Liver (tissue), 9 donors: ENCODE results near the gene KIAA1217. TPM values are rescaled to one million over a fixed set of nuclear protein-coding genes. Genes with fewer than 3 reads are reported as not detected.

Experiments
- DNase-seq: peaks from one replicate; pipeline ENCODE4 v3.0.0-alpha.2; 2017; ENCODE audit warnings: low spot score
- H3K27ac ChIP-seq, 2 donors: one replicate each; pipeline ENCODE4 v1.7.0; 2013; ENCODE audit warnings: inconsistent platforms in 2 of 2, low read length in 2 of 2, control low read depth in 1 of 2, low read depth in 1 of 2, mild to moderate bottlenecking in 1 of 2
- H3K27me3 ChIP-seq, 4 donors: one replicate each; pipeline versions ENCODE4 v1.6.1 to v1.7.0; 2013; ENCODE audit warnings: low read length in 3 of 4, inconsistent platforms in 1 of 4, mild to moderate bottlenecking in 1 of 4, moderate library complexity in 1 of 4; ENCODE audit not compliant: control insufficient read depth in 4 of 4, insufficient read depth in 4 of 4
- H3K36me3 ChIP-seq, 4 donors: one replicate each; pipeline versions ENCODE4 v1.6.1 to v1.7.0; 2013; ENCODE audit warnings: low read length in 3 of 4, mild to moderate bottlenecking in 3 of 4, low read depth in 1 of 4, moderate library complexity in 1 of 4; ENCODE audit not compliant: control insufficient read depth in 4 of 4, insufficient read depth in 3 of 4
- H3K4me1 ChIP-seq, 4 donors: one replicate each; pipeline versions ENCODE4 v1.6.1 to v1.7.0; 2013; ENCODE audit warnings: low read length in 3 of 4, mild to moderate bottlenecking in 3 of 4, moderate library complexity in 1 of 4; ENCODE audit not compliant: control insufficient read depth in 4 of 4, insufficient read depth in 4 of 4
- H3K4me3 ChIP-seq, 3 donors: one replicate each; pipeline versions ENCODE4 v1.6.1 to v1.7.0; 2013; ENCODE audit warnings: low read length in 3 of 3, control low read depth in 1 of 3, low read depth in 1 of 3, mild to moderate bottlenecking in 1 of 3
- H3K9ac ChIP-seq, 2 donors: one replicate each; pipeline ENCODE4 v1.7.0; 2013; ENCODE audit warnings: low read length in 2 of 2, mild to moderate bottlenecking in 2 of 2, moderate library complexity in 2 of 2, control low read depth in 1 of 2, low read depth in 1 of 2
- H3K9me3 ChIP-seq, 4 donors: one replicate each; pipeline versions ENCODE4 v1.6.1 to v1.7.0; 2013; ENCODE audit warnings: low read length in 3 of 4; ENCODE audit not compliant: control insufficient read depth in 4 of 4
- CTCF ChIP-seq: fragments of 150-350 bp; IDR thresholded peaks from 2 replicates; pipeline ENCODE4 v1.5.1; 2017; ENCODE audit warnings: improper control_type of control experiment, low read depth, low read length; ENCODE audit not compliant: missing input control
- EGR1 ChIP-seq, 2 donors: IDR thresholded peaks; 2 replicates each; pipeline ENCODE4 v1.6.1; 2016 to 2018; ENCODE audit warnings: antibody characterized with exemption in 2 of 2, low read depth in 2 of 2
- FOXA1 ChIP-seq: IDR thresholded peaks from 2 replicates; pipeline ENCODE4 v1.6.1; 2016; ENCODE audit warnings: antibody characterized with exemption
- FOXA2 ChIP-seq: IDR thresholded peaks from 2 replicates; pipeline ENCODE4 v1.6.1; 2016; ENCODE audit warnings: antibody characterized with exemption
- GABPA ChIP-seq, 2 donors: IDR thresholded peaks in 1 of 2; conservative IDR thresholded peaks in 1 of 2; 2 replicates each; pipeline ENCODE4 v1.6.1; 2016; ENCODE audit warnings: antibody characterized with exemption in 2 of 2, mild to moderate bottlenecking in 1 of 2, moderate library complexity in 1 of 2
- HNF4A ChIP-seq, 2 donors: conservative IDR thresholded peaks; 2 replicates each; pipeline ENCODE4 v1.6.1; 2016; ENCODE audit warnings: antibody characterized with exemption in 2 of 2, mild to moderate bottlenecking in 2 of 2
- HNF4G ChIP-seq: IDR thresholded peaks from 2 replicates; pipeline ENCODE4 v1.6.1; 2016; ENCODE audit warnings: antibody characterized with exemption
- JUND ChIP-seq, 2 donors: IDR thresholded peaks; 2 replicates each; pipeline ENCODE4 v1.6.1; 2016; ENCODE audit warnings: antibody characterized with exemption in 2 of 2
- SP1 ChIP-seq: IDR thresholded peaks from 2 replicates; pipeline ENCODE4 v1.6.1; 2018; ENCODE audit warnings: antibody characterized with exemption, mild to moderate bottlenecking
- YY1 ChIP-seq: IDR thresholded peaks from 2 replicates; pipeline ENCODE4 v1.6.1; 2016; ENCODE audit warnings: antibody characterized with exemption, mild to moderate bottlenecking
- WGBS: extraction: QIAGEN DNeasy Blood & Tissue Kit; methylation state at CpG from one replicate; pipeline ENCODE4 v1.1.7; 2013; 5-methylcytosine and 5-hydroxymethylcytosine counted together
- polyA plus RNA-seq, 2 donors: library from polyadenylated mRNA; stranded (reverse) in 1 of 2; unstranded in 1 of 2; fragments of 200-250 nt in 1 of 2; fragments of >200 nt in 1 of 2; fragmentation: Nextera tagmentation in 1 of 2; extraction: Ambion mirVana in 1 of 2; gene quantifications; one replicate each; pipeline versions ENCODE4 v1.2.1 to v1.2.3, GENCODE V29; 2013 to 2015
- total RNA-seq, 2 donors: library from RNA; depleted of rRNA; stranded (reverse); fragments of >200 nt; gene quantifications; one replicate each; pipeline ENCODE4 v1.2.3, GENCODE V29; 2014
- TF ChIP-seq, protein P1 (sequence below): IDR thresholded peaks from 2 replicates; pipeline ENCODE4 v1.6.1; 2016; ENCODE audit warnings: antibody characterized with exemption, mild to moderate bottlenecking
- TF ChIP-seq, protein P2 (sequence below): IDR thresholded peaks from 2 replicates; pipeline ENCODE4 v1.6.1; 2016; ENCODE audit warnings: antibody characterized with exemption
- TF ChIP-seq, protein P3 (sequence below): IDR thresholded peaks from 2 replicates; pipeline ENCODE4 v1.6.1; 2016; ENCODE audit warnings: antibody characterized with exemption
- TF ChIP-seq, protein P4 (sequence below): IDR thresholded peaks from 2 replicates; pipeline ENCODE4 v1.6.1; 2016; ENCODE audit warnings: antibody characterized with exemption
- donor health status: healthy.
- donor health status: healthy.
- donor health status: healthy.
- donor health status: healthy.
- donor health status: healthy.

Gene KIAA1217
- total and polyA plus RNA-seq, 4 donors = 4.5 to 12.8 (median 6.8) TPM

DNA sequence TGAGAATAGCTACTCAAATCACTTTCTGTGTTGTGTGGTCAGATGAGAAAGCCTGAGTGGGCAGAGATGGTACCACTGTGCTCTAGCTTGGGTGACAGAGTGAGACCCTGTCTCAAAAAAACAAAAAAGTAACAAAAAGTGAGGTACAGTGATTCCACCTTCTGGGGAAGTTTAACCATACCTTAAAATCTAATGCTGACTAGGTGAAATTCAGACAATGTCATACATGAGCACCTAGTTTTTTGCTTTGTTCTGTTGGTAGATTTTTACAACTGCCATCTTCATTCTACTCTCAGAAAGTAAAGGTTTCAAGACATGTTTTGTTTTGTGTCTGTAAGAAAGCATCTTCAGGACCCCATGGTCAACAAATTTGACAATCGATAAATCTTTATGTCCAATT lies 370.5 kb downstream of the KIAA1217 start:
- Histone ChIP-seq H3K9ac (no peak overlapping the region), H3K27me3 (no peaks in the 10 kb centered on the region)
- TF ChIP-seq FOXA2 (no peak), JUND (IDR thresholded peaks at IDR 0.05) (no peak), HNF4G (no peak), YY1 (no peak), EGR1 (IDR thresholded peaks at IDR 0.05; ENCODE audit: low read depth in 2 of 2) (no peak), HNF4A (conservative IDR thresholded peaks at IDR 0.05) (no peak)
- TF ChIP-seq, protein P1, sequence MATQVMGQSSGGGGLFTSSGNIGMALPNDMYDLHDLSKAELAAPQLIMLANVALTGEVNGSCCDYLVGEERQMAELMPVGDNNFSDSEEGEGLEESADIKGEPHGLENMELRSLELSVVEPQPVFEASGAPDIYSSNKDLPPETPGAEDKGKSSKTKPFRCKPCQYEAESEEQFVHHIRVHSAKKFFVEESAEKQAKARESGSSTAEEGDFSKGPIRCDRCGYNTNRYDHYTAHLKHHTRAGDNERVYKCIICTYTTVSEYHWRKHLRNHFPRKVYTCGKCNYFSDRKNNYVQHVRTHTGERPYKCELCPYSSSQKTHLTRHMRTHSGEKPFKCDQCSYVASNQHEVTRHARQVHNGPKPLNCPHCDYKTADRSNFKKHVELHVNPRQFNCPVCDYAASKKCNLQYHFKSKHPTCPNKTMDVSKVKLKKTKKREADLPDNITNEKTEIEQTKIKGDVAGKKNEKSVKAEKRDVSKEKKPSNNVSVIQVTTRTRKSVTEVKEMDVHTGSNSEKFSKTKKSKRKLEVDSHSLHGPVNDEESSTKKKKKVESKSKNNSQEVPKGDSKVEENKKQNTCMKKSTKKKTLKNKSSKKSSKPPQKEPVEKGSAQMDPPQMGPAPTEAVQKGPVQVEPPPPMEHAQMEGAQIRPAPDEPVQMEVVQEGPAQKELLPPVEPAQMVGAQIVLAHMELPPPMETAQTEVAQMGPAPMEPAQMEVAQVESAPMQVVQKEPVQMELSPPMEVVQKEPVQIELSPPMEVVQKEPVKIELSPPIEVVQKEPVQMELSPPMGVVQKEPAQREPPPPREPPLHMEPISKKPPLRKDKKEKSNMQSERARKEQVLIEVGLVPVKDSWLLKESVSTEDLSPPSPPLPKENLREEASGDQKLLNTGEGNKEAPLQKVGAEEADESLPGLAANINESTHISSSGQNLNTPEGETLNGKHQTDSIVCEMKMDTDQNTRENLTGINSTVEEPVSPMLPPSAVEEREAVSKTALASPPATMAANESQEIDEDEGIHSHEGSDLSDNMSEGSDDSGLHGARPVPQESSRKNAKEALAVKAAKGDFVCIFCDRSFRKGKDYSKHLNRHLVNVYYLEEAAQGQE = no peak
- TF ChIP-seq, protein P2, sequence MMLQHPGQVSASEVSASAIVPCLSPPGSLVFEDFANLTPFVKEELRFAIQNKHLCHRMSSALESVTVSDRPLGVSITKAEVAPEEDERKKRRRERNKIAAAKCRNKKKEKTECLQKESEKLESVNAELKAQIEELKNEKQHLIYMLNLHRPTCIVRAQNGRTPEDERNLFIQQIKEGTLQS = no peak

DNA sequence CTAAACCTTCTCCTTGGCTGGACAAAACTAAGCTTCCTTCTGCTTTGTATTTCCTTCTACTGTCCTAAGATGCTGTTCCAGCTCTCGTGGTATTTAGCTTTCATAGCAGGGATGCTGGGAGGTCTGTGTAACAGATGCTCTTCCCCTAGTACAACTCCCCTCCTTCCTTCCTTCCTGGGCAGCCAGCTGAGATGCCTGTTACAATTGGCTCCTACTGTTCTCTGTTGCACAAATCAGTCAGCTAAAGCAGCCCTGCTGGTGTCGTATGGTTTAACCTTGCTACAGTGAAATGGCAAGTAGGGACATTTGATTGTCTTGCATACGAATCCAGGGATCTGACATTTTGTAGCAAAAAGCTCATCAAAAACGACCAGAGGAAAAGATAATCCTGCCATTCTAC lies 371.0 kb downstream of the KIAA1217 start:
- Histone ChIP-seq H3K27ac (no peak overlapping the region), H3K36me3 (peaks cover 0 to 5% (median 3%) of the 10 kb centered on the region in 4 donors), H3K9ac (no peak overlapping the region), H3K27me3 (no peaks in the 10 kb centered on the region), H3K4me1 (no peaks in the 10 kb centered on the region), H3K9me3 (no peaks in the 10 kb centered on the region), H3K4me3 (no peak overlapping the region)
- no peak for DNase-seq
- WGBS = 83% methylated on average over 4 of the region's 4 CpGs
- TF ChIP-seq, protein P3, sequence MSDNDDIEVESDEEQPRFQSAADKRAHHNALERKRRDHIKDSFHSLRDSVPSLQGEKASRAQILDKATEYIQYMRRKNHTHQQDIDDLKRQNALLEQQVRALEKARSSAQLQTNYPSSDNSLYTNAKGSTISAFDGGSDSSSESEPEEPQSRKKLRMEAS = no peak
- TF ChIP-seq, protein P4, sequence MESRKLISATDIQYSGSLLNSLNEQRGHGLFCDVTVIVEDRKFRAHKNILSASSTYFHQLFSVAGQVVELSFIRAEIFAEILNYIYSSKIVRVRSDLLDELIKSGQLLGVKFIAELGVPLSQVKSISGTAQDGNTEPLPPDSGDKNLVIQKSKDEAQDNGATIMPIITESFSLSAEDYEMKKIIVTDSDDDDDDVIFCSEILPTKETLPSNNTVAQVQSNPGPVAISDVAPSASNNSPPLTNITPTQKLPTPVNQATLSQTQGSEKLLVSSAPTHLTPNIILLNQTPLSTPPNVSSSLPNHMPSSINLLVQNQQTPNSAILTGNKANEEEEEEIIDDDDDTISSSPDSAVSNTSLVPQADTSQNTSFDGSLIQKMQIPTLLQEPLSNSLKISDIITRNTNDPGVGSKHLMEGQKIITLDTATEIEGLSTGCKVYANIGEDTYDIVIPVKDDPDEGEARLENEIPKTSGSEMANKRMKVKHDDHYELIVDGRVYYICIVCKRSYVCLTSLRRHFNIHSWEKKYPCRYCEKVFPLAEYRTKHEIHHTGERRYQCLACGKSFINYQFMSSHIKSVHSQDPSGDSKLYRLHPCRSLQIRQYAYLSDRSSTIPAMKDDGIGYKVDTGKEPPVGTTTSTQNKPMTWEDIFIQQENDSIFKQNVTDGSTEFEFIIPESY = no peak
- no peak for TF ChIP-seq JUND (IDR thresholded peaks at IDR 0.05)
- no peak for TF ChIP-seq GABPA (IDR thresholded peaks at IDR 0.05 in 1 of 2, conservative IDR thresholded peaks at IDR 0.05 in 1 of 2)
- TF ChIP-seq FOXA1 = no peak
- TF ChIP-seq CTCF = no peak
- TF ChIP-seq YY1 = no peak
- TF ChIP-seq SP1 = no peak
- TF ChIP-seq FOXA2 = no peak
- TF ChIP-seq, protein P2 = no peak
- TF ChIP-seq, protein P1 = no peak

More for the DNA sequence above, 370.5 kb downstream of the KIAA1217 start:
- no peak overlapping the region for H3K27ac ChIP-seq
- H3K4me1 ChIP-seq = no peaks in the 10 kb centered on the region
- no peak for DNase-seq
- no peak overlapping the region for H3K4me3 ChIP-seq
- WGBS = 97% methylated on average over 1 of the region's 1 CpG
- peaks cover 0 to 4% (median 2%) of the 10 kb centered on the region in 4 donors for H3K36me3 ChIP-seq
- no peaks in the 10 kb centered on the region for H3K9me3 ChIP-seq
